OCI-LY3 (cell line): ENCODE results near the gene SATB2.

Experiments used
- H2AFZ ChIP-seq: fragments of 200-600, 300-600 bp; shearing (Covaris generic); 2 replicates; pipeline ENCODE4 v1.6.0; 2014; ENCODE audit warnings: antibody characterized with exemption, low read depth, low read length
- H3K27ac ChIP-seq: fragments of 200-600, 300-600 bp; sonication (generic); 2 replicates; pipeline ENCODE4 v1.5.1; 2014; ENCODE audit warnings: mild to moderate bottlenecking, low read length, moderate library complexity, mixed read lengths
- H3K27me3 ChIP-seq: fragments of 200-600, 300-600 bp; sonication (generic); 2 replicates; pipeline ENCODE4 v1.6.1; 2014; ENCODE audit warnings: low read depth, low read length, mixed read lengths
- H3K36me3 ChIP-seq: fragments of 200-600, 300-600 bp; sonication (generic); replicated peaks from 2 replicates; pipeline ENCODE3; 2014; ENCODE audit warnings: low read depth, low read length, mixed read lengths
- H3K4me1 ChIP-seq: fragments of 300-600, 200-600 bp; sonication (generic); 2 replicates; pipeline ENCODE4 v1.6.1; 2014; ENCODE audit warnings: low read length, mixed read lengths
- H3K4me2 ChIP-seq: fragments of 200-600, 300-600 bp; sonication (generic); 2 replicates; pipeline ENCODE4 v1.6.1; 2014; ENCODE audit warnings: low read length, mixed read lengths
- H3K4me3 ChIP-seq: fragments of 300-600, 200-600 bp; sonication (generic); 2 replicates; pipeline ENCODE4 v1.5.1; 2014; ENCODE audit warnings: antibody characterized with exemption, mild to moderate bottlenecking, low read length, moderate library complexity
- H3K79me2 ChIP-seq: fragments of 300-600, 200-600 bp; shearing (Covaris generic); 2 replicates; pipeline ENCODE4 v1.6.1; 2014; ENCODE audit warnings: mild to moderate bottlenecking, low read length, mixed read lengths
- H3K9ac ChIP-seq: fragments of 300-600, 200-600 bp; shearing (Covaris generic); 2 replicates; pipeline ENCODE4 v1.6.0; 2014; ENCODE audit warnings: mild to moderate bottlenecking, low read length, moderate library complexity
- H3K9me3 ChIP-seq: fragments of 200-600, 300-600 bp; shearing (Covaris generic); 2 replicates; pipeline ENCODE4 v1.6.1; 2014; ENCODE audit warnings: low read length, mixed read lengths; ENCODE audit not compliant: insufficient read depth
- H4K20me1 ChIP-seq: fragments of 200-600, 300-600 bp; sonication (generic); 2 replicates; pipeline ENCODE4 v1.6.1; 2016; ENCODE audit warnings: low read length, mixed read lengths; ENCODE audit not compliant: insufficient read depth
- EZH2phosphoT487 ChIP-seq: fragments of 200-600 bp; shearing (Covaris generic); IDR thresholded peaks from 2 replicates; pipeline ENCODE4 v1.6.1; 2018; ENCODE audit warnings: antibody characterized with exemption, mixed run types, low read depth
- TF ChIP-seq, protein P1 (sequence below): fragments of 200-600, 300-600 bp; sonication (generic); IDR thresholded peaks from 2 replicates; pipeline ENCODE4 v1.5.1; 2014; ENCODE audit warnings: antibody characterized with exemption, low read length, low read depth

SATB2 gene

DNA sequence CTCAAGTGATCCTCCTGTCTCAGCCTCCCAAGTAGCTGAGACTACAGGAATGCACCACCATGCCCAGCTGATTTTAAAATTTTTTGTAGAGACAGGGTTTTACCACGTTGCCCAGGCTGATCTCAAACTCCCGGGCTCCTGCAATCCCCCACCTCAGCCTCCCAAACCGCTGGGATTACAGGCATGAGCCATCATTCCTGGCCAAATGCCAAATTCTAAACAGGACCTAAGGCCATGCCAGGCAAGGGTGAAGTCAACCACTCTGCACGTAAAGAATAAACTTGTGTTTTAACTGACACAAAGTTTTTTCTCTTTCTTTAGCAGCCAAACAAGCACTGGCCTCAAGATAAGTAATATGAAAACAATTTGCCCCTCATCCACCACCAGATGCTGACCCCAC is 37.4 kb upstream of the SATB2 start:
- no peak overlapping the region for H3K9ac ChIP-seq
- no peak overlapping the region for H3K4me2 ChIP-seq
- no peak overlapping the region for H3K27ac ChIP-seq
- H3K36me3 ChIP-seq: no peaks in the 10 kb centered on the region
- H3K4me1 ChIP-seq: no peaks in the 10 kb centered on the region
- no peak overlapping the region for H3K4me3 ChIP-seq
- no peaks in the 10 kb centered on the region for H3K9me3 ChIP-seq
- H3K79me2 ChIP-seq: no peaks in the 10 kb centered on the region
- no peaks in the 10 kb centered on the region for H4K20me1 ChIP-seq
- H3K27me3 ChIP-seq: no peaks in the 10 kb centered on the region
- no peak for TF ChIP-seq EZH2phosphoT487
- TF ChIP-seq, protein P1, sequence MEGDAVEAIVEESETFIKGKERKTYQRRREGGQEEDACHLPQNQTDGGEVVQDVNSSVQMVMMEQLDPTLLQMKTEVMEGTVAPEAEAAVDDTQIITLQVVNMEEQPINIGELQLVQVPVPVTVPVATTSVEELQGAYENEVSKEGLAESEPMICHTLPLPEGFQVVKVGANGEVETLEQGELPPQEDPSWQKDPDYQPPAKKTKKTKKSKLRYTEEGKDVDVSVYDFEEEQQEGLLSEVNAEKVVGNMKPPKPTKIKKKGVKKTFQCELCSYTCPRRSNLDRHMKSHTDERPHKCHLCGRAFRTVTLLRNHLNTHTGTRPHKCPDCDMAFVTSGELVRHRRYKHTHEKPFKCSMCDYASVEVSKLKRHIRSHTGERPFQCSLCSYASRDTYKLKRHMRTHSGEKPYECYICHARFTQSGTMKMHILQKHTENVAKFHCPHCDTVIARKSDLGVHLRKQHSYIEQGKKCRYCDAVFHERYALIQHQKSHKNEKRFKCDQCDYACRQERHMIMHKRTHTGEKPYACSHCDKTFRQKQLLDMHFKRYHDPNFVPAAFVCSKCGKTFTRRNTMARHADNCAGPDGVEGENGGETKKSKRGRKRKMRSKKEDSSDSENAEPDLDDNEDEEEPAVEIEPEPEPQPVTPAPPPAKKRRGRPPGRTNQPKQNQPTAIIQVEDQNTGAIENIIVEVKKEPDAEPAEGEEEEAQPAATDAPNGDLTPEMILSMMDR: no peak
- H2AFZ ChIP-seq: no peak overlapping the region

DNA sequence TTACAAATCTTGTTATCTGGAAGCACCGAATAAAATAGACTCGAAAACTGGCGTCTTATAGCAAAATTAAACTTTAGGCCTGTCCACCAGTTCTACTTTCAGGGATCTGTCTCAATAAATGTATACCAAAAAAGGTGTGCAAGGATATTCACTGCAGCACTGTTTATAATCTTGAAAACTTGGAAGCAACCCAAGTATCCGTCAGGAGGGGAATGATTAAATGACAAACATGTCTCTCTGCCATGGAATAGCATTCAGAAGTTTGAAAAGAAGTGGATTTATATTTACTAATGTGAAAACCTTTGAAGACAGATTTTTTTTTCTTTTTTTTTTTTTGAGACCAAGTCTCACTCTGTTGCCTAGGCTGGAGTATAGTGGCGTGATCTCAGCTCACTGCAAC is 32.3 kb upstream of the SATB2 start:
- no peak overlapping the region for H2AFZ ChIP-seq
- H3K4me1 ChIP-seq: no peaks in the 10 kb centered on the region
- H3K36me3 ChIP-seq: no peaks in the 10 kb centered on the region
- no peak overlapping the region for H3K4me2 ChIP-seq
- H3K27me3 ChIP-seq: peaks cover 8% of the 10 kb centered on the region; the same call in 1 of the 2 replicates
- no peaks in the 10 kb centered on the region for H3K79me2 ChIP-seq
- no peaks in the 10 kb centered on the region for H3K9me3 ChIP-seq
- no peaks in the 10 kb centered on the region for H4K20me1 ChIP-seq
- no peak overlapping the region for H3K4me3 ChIP-seq
- TF ChIP-seq, protein P1: no peak
- no peak for TF ChIP-seq EZH2phosphoT487
- H3K9ac ChIP-seq: no peak overlapping the region
- no peak overlapping the region for H3K27ac ChIP-seq

DNA sequence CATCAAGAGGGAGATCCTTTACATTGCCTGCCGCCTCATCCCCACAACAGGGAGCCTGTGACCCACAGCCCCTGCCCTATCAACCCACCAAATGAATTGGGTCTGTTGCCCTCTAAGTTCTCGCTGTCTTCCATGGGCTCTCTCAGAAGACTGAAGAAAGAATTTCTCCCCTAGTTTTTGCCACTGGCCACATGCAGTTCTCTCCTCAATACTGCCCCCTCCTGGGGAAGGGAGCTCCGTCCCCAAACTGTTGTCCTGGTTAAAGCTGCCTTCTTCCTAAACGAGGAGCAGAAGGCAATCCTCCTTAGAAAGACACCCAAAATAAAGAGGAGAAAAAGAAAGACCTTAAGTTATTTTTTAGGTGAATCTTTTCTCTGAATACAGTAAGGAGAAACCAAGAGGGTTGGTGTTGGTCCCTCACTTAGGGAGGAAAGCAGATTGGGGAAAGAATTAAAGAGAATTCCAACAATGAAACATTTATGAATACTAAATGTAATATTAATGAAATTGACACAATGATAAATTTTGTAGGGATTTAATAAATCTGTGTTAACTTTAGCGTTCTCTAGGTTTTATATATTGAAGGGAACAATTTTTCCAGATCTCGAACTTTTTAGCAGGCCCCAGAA is 31.1 kb upstream of the SATB2 start:
- H3K9ac ChIP-seq: no peak overlapping the region
- no peaks in the 10 kb centered on the region for H3K4me1 ChIP-seq
- no peak overlapping the region for H2AFZ ChIP-seq
- H3K4me3 ChIP-seq: no peak overlapping the region
- peak overlapping the region; percentile 33; the same call in 1 of the 2 replicates for H3K4me2 ChIP-seq
- H3K36me3 ChIP-seq: no peaks in the 10 kb centered on the region
- no peaks in the 10 kb centered on the region for H4K20me1 ChIP-seq
- TF ChIP-seq, protein P1: peak; percentile 90
- no peak for TF ChIP-seq EZH2phosphoT487
- peaks cover 8% of the 10 kb centered on the region; the same call in 1 of the 2 replicates for H3K27me3 ChIP-seq
- no peaks in the 10 kb centered on the region for H3K79me2 ChIP-seq
- no peaks in the 10 kb centered on the region for H3K9me3 ChIP-seq
- H3K27ac ChIP-seq: no peak overlapping the region

DNA sequence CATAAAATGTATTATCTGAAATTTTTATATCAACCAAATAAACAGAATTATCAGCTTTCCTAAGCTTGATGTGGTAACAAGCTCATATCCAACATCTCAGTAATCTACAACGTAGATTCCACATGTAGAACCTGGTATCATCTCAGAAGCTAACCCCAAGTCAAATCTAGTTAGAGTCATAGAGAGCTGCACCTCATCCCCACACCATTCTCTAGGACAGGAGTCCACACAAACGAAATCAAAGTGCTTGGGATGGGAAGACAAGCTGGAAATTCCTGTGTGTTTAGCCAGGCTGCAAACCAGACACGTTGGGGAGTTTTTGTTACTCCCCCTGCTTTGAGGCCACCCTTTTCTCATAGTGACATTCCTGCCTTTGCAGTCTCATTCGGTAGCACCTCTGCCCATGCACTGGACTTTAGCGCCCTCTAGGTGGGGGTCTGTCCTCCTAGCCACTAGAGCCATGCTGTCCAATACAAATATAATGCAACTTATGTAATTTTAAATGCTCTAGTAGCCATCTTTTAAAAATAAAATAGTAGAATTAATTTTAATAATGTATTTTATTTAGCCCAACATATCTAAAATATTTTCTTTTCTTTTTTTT is 28.1 kb upstream of the SATB2 start:
- Histone ChIP-seq H3K4me2 (no peak overlapping the region), H3K27me3 (peaks cover 8% of the 10 kb centered on the region), H2AFZ (no peak overlapping the region), H3K4me1 (no peaks in the 10 kb centered on the region), H3K9me3 (no peaks in the 10 kb centered on the region), H4K20me1 (no peaks in the 10 kb centered on the region), H3K4me3 (no peak overlapping the region), H3K36me3 (no peaks in the 10 kb centered on the region), H3K27ac (no peak overlapping the region), H3K79me2 (no peaks in the 10 kb centered on the region), H3K9ac (no peak overlapping the region)
- TF ChIP-seq, protein P1: peak; percentile 75
- TF ChIP-seq EZH2phosphoT487: no peak
